Measurements from ENCODE around the gene DOK5.

DOK5 gene

GRCh38 chr20:54515793-54516628 lies 40.6 kb downstream of the DOK5 start:
- DNase-seq = no peak

- no peak for DNase-seq
Measured at GRCh38 chr20:54517241-54517975, 42.0 kb downstream of the DOK5 start.

DNA sequence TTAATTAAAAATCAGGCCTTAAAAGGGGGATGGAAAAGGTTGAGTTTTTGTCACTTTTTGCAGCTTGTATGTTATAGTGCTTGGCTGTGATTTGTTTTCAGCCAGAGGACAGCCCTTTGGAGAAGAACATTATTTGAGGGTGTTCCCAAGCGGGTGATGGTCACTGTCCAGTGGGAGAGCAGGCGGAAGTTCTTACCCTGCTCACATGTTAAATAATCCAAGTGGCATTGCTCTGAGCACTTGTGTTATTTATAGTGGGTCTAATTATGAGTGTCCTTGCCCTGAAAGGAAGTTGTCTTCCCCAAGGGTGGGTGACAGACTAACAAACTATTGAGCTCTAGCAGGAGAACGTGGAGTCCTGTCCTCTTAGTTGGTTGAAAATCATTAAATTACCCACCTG lies 49.5 kb downstream of the DOK5 start:
- DNase-seq = no peak

- DNase-seq = no peak
Measured at GRCh38 chr20:54525916-54526590, 50.7 kb downstream of the DOK5 start.

DNA sequence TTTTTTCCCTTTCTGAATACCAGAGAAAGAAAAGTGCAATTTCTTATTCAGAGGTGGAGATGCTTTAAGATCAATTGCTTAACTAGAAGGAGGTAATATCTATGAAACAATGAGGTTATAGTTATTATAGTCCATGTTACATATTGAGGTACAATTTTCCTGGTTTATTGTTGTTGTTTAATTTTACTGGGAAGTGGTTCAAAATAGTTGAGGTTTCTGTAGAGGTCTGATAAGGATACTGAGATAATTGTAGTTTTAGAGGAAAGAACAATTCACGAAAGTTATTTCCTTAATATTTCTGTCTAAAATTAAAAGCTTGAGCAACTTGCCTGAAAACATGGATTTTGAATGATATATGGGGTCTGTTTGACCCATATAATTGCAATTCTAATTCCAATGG lies 51.4 kb downstream of the DOK5 start:
- no peak for DNase-seq

DNA sequence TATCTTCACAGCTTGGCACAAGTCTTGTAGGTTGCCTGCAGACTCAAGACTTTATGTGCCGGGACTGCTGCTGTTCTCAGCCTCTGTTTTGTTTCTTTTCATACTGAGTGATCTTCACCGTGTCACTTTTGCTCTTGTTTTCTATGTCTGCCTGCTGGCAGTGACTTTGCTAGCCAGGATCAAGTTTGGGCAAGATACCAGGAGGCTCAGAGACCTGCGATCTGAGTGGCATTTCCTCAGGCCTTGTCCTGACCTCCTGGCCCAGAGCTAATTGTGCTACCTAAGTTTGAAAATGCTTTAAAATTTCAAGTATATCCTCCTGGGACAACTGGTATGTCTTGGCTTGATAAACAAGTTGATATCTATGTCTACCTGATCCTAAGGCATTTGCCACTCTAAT lies 57.2 kb downstream of the DOK5 start:
- DNase-seq = no peak

DNA sequence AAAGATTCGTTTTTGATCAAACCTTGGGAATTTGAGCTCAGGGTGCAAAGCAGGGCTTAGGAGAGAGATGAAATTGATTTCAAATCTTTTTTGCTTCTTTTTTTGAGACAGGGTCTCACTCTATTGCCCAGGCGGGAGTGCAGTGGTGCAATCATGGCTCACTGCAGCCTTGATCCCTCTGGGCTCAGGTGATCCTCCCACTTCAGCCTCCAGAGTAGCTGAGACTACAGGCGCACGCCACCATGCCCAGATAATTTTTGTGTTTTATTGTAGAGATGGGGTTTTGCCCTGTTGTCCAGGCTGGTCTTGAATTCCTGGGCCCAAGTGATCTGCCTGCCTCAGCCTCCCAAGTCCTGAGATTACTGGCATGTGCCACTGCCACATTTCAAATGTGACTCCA lies 58.7 kb downstream of the DOK5 start:
- no peak for DNase-seq

DNA sequence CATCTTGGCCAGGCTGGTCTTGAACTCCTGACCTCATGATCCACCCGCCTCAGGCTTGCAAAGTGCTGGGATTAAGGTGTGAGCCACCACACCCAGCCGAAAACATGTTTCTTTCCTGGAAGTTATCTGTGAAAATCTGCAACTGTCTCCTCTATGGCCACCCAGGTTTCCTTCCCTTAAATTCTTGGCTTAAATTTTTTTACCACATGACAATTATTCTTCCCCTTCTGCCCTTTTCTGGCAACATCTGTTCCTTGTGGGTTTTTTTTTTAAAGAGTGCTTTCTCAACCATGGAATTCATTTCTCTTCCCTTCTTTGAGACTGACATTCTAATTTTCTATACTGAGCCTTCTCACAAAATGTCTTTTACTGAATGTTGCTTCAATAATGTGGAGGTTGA lies 59.6 kb downstream of the DOK5 start:
- no peak for DNase-seq

- DNase-seq = no peak
Measured at GRCh38 chr20:54535746-54536145, 60.4 kb downstream of the DOK5 start.

DNA sequence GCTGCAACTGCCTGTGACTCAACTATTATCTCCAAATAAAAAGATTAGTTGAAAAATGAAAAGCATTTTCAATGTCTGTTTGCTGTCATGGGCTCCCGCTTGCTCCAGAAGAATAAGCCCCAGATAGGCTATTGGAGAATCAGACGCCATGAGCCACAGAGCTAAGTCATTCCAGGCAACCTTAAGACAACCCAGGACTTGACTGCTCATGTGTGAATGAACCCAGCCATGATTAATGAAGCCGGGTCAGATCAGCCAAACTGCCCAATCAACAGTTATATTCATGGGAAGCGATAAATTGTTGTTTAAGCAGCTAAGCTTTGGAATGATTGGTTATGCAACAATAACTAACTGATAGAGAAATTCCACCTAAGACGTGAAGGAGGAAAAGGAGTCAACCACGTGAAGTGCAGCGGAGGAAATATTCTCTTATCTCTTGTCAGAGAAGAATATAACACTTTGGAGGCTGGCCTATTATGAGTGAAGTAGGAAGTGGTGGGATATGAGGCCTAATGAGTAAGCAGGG lies 64.2 kb downstream of the DOK5 start:
- DNase-seq = no peak

DNA sequence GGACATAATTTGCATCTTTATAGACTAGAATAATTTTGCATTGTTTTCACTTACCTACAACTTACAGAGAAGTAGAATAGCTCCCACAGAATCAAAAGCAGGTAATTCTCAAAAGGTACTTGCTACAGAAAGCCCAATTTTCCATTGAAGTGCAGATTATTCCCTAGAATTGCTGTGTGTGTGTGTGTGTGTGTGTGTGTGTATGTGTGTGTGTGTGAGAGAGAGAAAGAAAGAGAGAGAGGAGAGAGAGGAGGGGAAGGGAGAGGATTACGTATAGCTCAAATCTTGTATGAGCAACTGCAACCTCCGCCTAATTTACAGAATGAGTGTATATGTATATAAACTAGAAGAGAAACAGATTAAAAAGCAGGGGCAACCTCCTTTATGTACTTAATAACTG lies 68.0 kb downstream of the DOK5 start:
- no peak for DNase-seq

DNA sequence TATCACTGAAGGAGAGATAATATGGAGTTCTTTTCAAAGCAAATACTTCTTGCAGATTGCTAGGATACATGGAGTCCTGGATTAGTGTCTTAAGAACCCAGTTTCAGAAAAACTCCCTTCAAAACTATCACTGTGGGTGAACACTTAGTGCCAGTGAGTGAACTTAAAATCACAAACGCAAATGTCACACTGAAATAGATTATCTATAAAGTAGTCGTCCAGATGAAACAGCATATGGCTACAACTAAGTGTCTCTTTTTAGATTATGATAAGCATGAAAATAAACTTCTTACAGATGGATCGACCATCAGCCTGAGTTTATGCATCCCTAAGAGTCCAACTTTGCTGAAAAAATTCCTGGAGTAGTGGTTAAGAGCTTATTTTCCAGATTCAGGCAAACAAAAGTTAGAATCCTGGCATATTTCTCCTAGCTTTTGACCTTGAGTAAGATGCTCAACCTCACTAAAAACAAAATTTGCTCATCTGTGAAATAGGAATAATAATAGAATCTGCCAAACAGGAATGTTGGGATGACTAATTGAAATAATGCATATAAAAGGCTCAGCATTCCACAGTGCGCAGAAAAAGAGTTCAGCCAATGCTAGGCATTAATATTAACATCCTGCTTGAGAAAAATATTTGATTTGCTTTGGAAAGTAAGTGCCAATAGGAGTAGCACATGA lies 70.4 kb downstream of the DOK5 start:
- DNase-seq = no peak

DNA sequence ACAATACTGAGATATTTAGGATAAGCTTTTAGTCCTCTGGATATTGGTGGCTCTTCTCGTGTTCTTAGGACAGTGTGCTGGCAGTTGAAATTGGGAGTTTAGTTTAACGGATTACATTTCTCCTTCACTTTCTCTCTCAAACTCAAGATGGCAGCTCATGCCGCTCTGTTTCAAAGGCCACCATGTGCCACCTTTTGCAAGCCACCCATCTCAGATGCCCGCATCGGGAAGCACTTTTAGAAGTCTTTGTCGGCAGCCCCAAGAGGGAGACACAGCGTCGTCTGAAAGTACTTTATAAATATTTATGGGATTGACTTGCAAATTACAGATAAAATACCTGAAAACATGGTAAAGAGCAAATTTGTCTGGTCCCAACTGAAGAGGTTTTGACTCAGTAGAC lies 73.5 kb downstream of the DOK5 start:
- no peak for DNase-seq

- DNase-seq = no peak
Measured at GRCh38 chr20:54549658-54550326, 74.4 kb downstream of the DOK5 start.

GRCh38 chr20:54550776-54551396 lies 75.5 kb downstream of the DOK5 start:
- DNase-seq = no peak

DNA sequence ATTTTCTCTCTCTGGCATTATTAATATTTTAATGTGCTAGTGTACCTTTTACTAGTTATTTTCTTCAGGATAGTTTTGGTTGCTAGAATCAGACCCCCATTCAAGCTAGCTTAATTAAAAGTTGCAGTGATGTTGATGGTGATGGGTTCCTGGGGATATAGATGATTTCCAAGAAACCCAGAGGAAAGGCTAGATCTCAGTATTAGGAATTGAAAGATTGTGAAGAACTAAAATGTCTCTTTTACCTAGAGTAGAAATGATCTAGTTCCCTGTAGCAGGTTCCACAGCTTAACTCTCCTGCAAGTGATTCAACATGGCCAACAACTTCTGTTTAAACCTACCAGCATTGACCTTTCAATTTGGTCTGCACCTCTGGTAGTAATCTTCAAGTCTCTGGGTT lies 78.6 kb downstream of the DOK5 start:
- no peak for DNase-seq

DNA sequence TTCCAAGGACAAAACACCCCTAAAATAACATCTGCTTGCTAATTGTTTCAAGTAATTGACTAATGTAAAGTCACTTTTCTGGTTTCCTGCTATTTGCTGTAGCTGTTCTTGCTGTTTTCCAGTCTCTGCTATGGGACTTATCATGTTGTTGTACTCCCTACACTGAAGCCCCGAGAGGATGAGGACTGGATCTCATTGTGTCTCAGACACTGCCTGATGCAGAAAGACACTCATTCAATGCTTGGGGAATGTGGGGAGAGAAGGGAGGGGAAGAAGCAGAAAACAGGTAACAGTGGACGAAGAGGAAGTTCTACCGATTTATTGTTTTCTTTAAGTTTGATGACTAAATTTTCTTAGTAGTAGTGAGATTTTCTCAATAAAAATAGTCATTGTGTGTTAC lies 79.8 kb downstream of the DOK5 start:
- no peak for DNase-seq

DNA sequence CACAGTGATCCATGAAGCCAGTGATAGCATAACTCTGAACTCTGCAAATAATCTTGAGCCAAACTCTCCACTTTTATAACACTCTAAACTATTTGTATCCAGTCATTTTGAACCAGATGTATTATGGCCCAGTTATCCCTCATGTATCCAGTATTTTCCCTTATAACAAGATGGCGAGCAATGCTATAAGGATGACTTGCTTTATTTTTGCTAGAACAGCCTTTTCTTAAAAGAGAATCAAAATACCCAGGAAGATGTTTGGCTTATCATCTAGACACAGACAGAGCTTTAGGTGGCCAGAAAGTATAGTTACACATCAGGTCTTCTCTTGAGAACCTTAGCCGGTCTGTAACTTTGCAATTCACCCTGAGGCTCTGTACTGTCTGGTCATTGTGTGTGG lies 81.0 kb downstream of the DOK5 start:
- no peak for DNase-seq

- no peak for DNase-seq
Measured at GRCh38 chr20:54557806-54558590, 82.6 kb downstream of the DOK5 start.

- DNase-seq = no peak
Measured at GRCh38 chr20:54559890-54560289, 84.5 kb downstream of the DOK5 start.

DNA sequence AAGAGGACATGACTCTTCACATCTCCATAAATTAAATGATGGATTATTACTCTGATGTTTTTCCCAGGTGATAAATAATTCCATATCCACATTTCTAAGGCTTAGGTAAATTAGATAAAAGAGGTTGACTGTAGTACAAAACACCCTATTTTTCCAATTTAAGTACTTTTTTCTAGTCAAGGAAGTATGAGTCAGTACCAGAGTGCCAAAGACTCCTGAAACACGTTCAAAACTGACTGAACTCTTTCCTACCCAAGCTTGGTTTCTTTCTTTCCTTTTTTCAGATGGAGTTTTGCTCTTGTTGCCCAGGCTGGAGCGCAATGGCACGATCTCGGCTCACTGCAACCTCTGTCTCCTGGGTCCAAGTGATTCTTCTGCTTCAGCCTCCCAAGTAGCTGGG lies 85.0 kb downstream of the DOK5 start:
- DNase-seq = no peak

Measured in midbrain (tissue), 1 donor.